Measurements from ENCODE around the gene GRID2.

DNA sequence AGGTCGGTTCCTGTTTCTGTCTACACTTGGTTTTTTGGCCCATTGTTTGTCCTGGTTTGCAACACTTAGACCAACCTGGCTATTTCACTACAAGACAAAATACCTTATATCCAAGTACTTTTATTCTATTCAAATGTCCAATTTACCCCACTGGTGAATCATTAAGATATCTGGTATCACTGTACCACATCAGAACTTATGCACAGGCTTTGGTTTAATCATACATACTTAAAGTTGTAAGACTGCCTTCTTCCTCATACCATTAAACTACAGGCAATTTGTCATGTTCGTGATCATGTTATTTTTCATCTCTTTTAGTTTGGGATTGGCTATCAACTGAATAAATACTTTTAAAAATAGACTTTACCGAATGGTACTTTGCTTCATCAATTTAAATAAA lies 1471.8 kb downstream of the GRID2 start:
- no peak for TF ChIP-seq CTCF (optimal IDR thresholded peaks at IDR 0.05 in 1 of 3, IDR thresholded peaks at IDR 0.05 in 1 of 3, conservative IDR thresholded peaks at IDR 0.05 in 1 of 3; ENCODE audit: extremely low read depth in 1 of 3, insufficient read depth in 2 of 3, low read length in 3 of 3)
- TF ChIP-seq EZH2 (IDR thresholded peaks at IDR 0.05; ENCODE audit: low read length) = no peak
